ENCODE results near the gene ALOX12. TPM values are rescaled to one million over a fixed set of nuclear protein-coding genes. Genes with fewer than 3 reads are reported as not detected.

Gene ALOX12
- not detected in 2 replicates for total RNA-seq

GRCh38 chr17:6995500-6996255 is at the start of gene ALOX12:
Gene ALOX12 (plus strand): TSS chr17:6996049. CDS start chr17:6996118, 69 bp downstream.

GRCh38 chr17:7022781-7023571 is 27.1 kb downstream of the ALOX12 start, which contains the start of gene BCL6B:
Gene BCL6B (plus strand): TSS chr17:7023050. CDS start chr17:7023672, 622 bp downstream.

GRCh38 chr17:7035591-7036368 is 39.9 kb downstream of the ALOX12 start, which contains the start of gene SLC16A13:
Gene SLC16A13 (plus strand): TSS chr17:7036015. CDS start chr17:7036383, 368 bp downstream.

GRCh38 chr17:7043497-7044198 is 47.8 kb downstream of the ALOX12 start, which contains the start of gene SLC16A11:
Gene SLC16A11 (minus strand): TSS chr17:7044092. CDS start chr17:7043513, 579 bp downstream.

Other genes with a start within 250 kb of the ALOX12 start
- gene XAF1, start 240.0 kb upstream of the ALOX12 start, total RNA-seq, result 20.3 and 40.0 TPM in 2 replicates
- gene FBXO39, start 219.8 kb upstream of the ALOX12 start, total RNA-seq, result under 0.01 and 0.14 TPM in 2 replicates
- not detected in 2 replicates for gene TEKT1, start 164.3 kb upstream of the ALOX12 start, total RNA-seq
- 34.1 and 44.0 TPM in 2 replicates for gene RNASEK, start 16.6 kb downstream of the ALOX12 start, total RNA-seq
- 0.83 TPM in 1 of 2 replicates, not detected in the other for gene BCL6B, start 27.0 kb downstream of the ALOX12 start, total RNA-seq
- 0.57 and 0.92 TPM in 2 replicates for gene SLC16A13, start 40.0 kb downstream of the ALOX12 start, total RNA-seq
- 0.28 TPM in 2 replicates for gene SLC16A11, start 48.0 kb downstream of the ALOX12 start, total RNA-seq
- gene CLEC10A, start 84.2 kb downstream of the ALOX12 start, total RNA-seq, result not detected in 2 replicates
- not detected in 2 replicates for gene ASGR2, start 118.8 kb downstream of the ALOX12 start, total RNA-seq
- gene ASGR1, start 183.3 kb downstream of the ALOX12 start, total RNA-seq, result 0.28 and 0.37 TPM in 2 replicates
- gene DLG4, start 223.8 kb downstream of the ALOX12 start, total RNA-seq, result 9.0 and 18.4 TPM in 2 replicates
- gene ACADVL, start 223.9 kb downstream of the ALOX12 start, total RNA-seq, result 227 and 290 TPM in 2 replicates
- gene DVL2, start 238.5 kb downstream of the ALOX12 start, total RNA-seq, result 78.2 and 87.1 TPM in 2 replicates
- 38.3 and 47.5 TPM in 2 replicates for gene PHF23, start 243.4 kb downstream of the ALOX12 start, total RNA-seq
- gene GABARAP, start 246.4 kb downstream of the ALOX12 start, total RNA-seq, result 168 and 193 TPM in 2 replicates

All from smooth muscle cell of bladder (primary cell).